ENCODE data around the gene DGKH. TPM values are rescaled to one million over a fixed set of nuclear protein-coding genes. Genes with fewer than 3 reads are reported as not detected.

DGKH gene
- total and polyA plus RNA-seq, 8 donors = 9.8 to 17.1 (median 12.0) TPM

- ATAC-seq (no peak), DNase-seq (no peak)
- no peak overlapping the region for H3K27ac ChIP-seq
- no peak overlapping the region for H3K4me3 ChIP-seq
- H3K27me3 ChIP-seq = no peaks in the 10 kb centered on the region
- H3K9me3 ChIP-seq = no peaks in the 10 kb centered on the region
- peaks cover 0 to 9% of the 10 kb centered on the region in 2 donors for H3K4me1 ChIP-seq
- intact Hi-C loops (cut with DNase I) = loop anchor here in 1 of 2 donors (10.0 kb wide), 1 partner anchor 449 kb away; no protein-coding TSS in a partner anchor
- TF ChIP-seq CTCF (IDR thresholded peaks at IDR 0.05) = no peak
- H3K36me3 ChIP-seq = no peaks in the 10 kb centered on the region
Measured at GRCh38 chr13:42114278-42114677, 65.8 kb downstream of the DGKH start.

DNA sequence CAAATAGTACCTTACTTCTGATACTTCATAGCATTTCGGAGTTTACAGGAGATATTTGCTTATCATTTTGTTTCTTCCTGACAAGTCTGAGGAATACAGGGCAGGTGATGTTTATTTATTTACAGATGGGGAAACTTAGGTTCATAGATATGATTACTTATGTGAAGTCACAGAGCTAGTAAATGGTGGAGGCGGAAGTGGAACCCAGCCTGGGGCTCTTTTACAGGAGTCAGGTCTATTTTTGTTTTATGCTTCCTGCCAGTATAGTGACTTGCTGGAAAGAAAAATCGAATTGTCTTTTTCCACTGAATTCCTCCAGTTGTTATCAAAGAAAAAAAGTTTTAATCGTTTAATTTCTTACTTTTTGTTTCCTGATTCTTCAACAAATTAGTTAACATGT is 66.5 kb downstream of the DGKH start:
- Histone ChIP-seq H3K4me3 (no peak overlapping the region), H3K27me3 (no peaks in the 10 kb centered on the region), H3K9me3 (no peaks in the 10 kb centered on the region), H3K36me3 (no peaks in the 10 kb centered on the region), H3K4me1 (peaks cover 0 to 9% of the 10 kb centered on the region in 2 donors), H3K27ac (no peak overlapping the region)
- DNase-seq = no peak
- intact Hi-C loops (cut with DNase I) = loop anchor here in 1 of 2 donors (10.0 kb wide), 1 partner anchor 450 kb away; no protein-coding TSS in a partner anchor
- no peak for ATAC-seq
- TF ChIP-seq CTCF (IDR thresholded peaks at IDR 0.05) = no peak

DNA sequence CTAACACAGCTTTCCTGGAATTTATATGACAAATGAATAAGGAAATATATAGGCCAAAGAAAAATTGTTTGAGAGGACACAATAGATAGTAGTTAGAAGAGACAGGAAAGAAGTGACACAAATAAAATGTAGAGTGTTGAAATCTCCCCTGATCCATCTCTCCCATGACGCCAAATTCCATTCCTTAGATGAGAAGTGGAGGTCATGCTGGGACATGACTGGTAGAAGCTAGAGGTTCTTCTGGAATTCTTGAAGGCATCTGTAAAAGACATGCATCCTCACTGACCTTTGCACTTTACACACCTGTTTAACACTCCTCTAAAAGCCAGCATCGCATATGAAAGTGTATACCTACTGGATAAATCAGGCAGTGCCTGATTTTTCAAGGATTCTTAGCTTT is 67.8 kb downstream of the DGKH start:
- intact Hi-C loops (cut with DNase I) = loop anchor here in 1 of 2 donors (10.0 kb wide), 1 partner anchor 451 kb away; no protein-coding TSS in a partner anchor
- DNase-seq = no peak
- no peak overlapping the region for H3K27ac ChIP-seq
- TF ChIP-seq CTCF (IDR thresholded peaks at IDR 0.05) = no peak
- no peaks in the 10 kb centered on the region for H3K36me3 ChIP-seq
- no peak overlapping the region for H3K4me3 ChIP-seq
- H3K9me3 ChIP-seq = no peaks in the 10 kb centered on the region
- H3K4me1 ChIP-seq = no peaks in the 10 kb centered on the region
- ATAC-seq = no peak
- H3K27me3 ChIP-seq = no peaks in the 10 kb centered on the region

GRCh38 chr13:42119041-42119440 is 70.6 kb downstream of the DGKH start:
- DNase-seq (no peak), ATAC-seq (no peak)
- Histone ChIP-seq H3K9me3 (no peaks in the 10 kb centered on the region), H3K27ac (no peak overlapping the region), H3K27me3 (no peaks in the 10 kb centered on the region), H3K36me3 (no peaks in the 10 kb centered on the region), H3K4me3 (no peak overlapping the region), H3K4me1 (no peaks in the 10 kb centered on the region)
- intact Hi-C loops (cut with DNase I) = loop anchor here in 1 of 2 donors (10.0 kb wide), 1 partner anchor 454 kb away; no protein-coding TSS in a partner anchor
- TF ChIP-seq CTCF (IDR thresholded peaks at IDR 0.05) = no peak

GRCh38 chr13:42119875-42120274 is 71.4 kb downstream of the DGKH start:
- ATAC-seq = no peak
- TF ChIP-seq CTCF (IDR thresholded peaks at IDR 0.05) = no peak
- intact Hi-C loops (cut with DNase I) = loop anchor here in 1 of 2 donors (10.0 kb wide), 1 partner anchor 455 kb away; no protein-coding TSS in a partner anchor
- no peaks in the 10 kb centered on the region for H3K27me3 ChIP-seq
- no peaks in the 10 kb centered on the region for H3K36me3 ChIP-seq
- no peaks in the 10 kb centered on the region for H3K9me3 ChIP-seq
- H3K27ac ChIP-seq = no peak overlapping the region
- H3K4me1 ChIP-seq = no peaks in the 10 kb centered on the region
- H3K4me3 ChIP-seq = no peak overlapping the region
- DNase-seq = no peak

All from left lung (tissue), 10 donors.